Measurements from ENCODE around the gene TMEM156.

- TF ChIP-seq, protein P1, sequence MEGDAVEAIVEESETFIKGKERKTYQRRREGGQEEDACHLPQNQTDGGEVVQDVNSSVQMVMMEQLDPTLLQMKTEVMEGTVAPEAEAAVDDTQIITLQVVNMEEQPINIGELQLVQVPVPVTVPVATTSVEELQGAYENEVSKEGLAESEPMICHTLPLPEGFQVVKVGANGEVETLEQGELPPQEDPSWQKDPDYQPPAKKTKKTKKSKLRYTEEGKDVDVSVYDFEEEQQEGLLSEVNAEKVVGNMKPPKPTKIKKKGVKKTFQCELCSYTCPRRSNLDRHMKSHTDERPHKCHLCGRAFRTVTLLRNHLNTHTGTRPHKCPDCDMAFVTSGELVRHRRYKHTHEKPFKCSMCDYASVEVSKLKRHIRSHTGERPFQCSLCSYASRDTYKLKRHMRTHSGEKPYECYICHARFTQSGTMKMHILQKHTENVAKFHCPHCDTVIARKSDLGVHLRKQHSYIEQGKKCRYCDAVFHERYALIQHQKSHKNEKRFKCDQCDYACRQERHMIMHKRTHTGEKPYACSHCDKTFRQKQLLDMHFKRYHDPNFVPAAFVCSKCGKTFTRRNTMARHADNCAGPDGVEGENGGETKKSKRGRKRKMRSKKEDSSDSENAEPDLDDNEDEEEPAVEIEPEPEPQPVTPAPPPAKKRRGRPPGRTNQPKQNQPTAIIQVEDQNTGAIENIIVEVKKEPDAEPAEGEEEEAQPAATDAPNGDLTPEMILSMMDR (IDR thresholded peaks at IDR 0.05), result no peak
- no peak for TF ChIP-seq ZFX (IDR thresholded peaks at IDR 0.05; ENCODE audit: borderline replicate concordance)
Measured at GRCh38 chr4:38925492-38926413, 106.5 kb downstream of the TMEM156 start.
